GM18873 (cell line): Measurements from ENCODE around the gene NFE2L1.
A peak's percentile ranks its signal among the peaks of the same experiment; 100 is the strongest.

Source experiments
- ATAC-seq: cut with Tn5 transposase; IDR thresholded peaks from one replicate; pipeline ENCODE4 v1.9.1; 2021; ENCODE audit warnings: mild to moderate bottlenecking, moderate library complexity, moderate number of reproducible peaks; ENCODE audit not compliant: unreplicated experiment, low FRiP score

NFE2L1 gene

DNA sequence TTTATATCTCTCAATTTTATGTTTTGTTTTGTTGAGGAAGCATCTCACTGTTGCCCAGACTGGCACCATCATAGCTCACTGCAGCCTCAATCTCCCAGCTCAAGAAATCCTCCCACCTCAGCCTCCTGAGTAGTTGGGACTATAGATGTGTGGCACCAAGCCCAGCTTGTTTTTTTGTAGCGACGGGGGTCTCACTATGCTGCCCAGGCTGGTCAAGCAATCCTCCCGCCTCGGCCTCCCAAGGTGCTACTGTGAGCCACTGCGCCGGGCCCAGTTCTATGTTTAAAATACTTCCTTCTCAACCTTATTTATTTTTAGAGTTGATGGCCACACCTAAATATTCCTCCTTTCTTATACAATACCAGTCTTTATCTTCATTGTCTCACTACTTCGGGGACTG, 1.9 kb upstream of the NFE2L1 start:
- no peak for ATAC-seq

DNA sequence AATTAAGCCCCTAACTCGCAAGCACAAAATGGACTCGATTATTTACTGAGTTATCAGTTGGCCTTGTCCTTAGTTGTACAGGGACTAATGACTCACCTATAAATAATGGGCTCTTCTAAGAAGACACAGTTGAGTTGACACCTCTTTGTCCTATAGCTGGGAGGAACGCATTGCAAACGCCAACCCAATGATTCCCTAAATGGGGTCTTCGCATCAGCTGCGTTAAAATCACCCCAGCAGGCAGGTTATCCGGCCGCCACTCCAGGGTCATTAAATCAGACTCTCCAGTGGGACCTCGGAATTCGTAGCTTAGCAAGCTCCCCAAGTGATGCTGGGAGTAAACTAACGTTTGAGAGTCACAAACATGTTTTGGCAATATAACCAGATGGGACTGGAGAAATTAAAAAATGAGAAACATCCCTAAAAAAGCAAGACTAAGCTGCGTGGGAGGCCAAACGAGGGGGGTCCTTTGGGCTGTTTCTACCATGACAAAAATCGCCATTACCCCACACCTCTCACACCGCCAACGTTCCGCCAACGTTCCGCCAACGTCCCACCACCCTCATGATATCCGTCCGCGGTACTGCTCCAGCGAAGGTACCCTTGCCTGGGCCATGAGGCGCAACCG, 932 bp upstream of the NFE2L1 start:
- no peak for ATAC-seq

DNA sequence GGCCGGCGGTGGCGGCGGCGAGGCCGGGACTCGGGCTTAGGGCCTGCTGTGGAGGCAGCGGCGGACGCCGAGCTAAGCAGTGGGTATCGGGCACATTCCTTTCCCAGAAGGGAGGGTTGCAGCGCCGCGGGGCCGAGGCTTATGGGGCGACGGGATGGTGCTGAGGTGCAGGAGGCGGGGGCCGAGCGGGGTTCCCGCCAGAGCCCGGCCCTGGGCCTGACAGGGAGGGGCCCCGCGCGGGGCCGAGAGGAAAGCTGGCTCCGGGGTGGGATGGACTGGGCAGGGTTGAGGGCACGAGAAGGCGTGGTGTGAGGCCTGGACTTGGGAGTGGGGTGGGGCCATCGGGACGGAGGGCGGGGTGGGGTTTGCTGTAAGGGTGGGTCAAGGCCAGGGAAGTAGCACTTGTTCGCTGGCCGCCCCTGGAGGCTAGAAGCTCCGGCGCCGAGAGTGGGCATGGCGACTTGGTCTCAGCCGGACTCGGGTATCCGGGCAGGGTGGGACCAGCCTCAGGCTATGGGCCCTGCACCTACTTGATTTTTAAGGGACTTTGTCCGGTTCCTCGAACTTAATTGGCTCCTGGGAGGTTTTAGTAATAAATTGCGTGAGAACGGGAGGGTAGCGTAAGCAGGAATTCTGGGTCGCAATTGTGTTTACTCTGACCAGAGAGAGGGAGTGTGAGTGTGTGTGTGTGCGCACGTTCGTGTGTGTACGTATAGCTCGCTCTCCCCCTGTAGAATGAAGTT, 396 bp downstream of the NFE2L1 start:
- ATAC-seq: peak; percentile 28

DNA sequence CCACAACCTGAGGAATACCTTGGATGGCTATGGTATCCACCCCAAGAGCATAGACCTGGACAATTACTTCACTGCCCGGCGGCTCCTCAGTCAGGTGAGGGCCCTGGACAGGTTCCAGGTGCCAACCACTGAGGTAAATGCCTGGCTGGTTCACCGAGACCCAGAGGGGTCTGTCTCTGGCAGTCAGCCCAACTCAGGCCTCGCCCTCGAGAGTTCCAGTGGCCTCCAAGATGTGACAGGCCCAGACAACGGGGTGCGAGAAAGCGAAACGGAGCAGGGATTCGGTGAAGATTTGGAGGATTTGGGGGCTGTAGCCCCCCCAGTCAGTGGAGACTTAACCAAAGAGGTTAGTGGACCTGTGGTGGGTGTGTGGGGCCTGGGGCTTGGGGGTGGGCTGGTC, 3.1 kb downstream of the NFE2L1 start:
- ATAC-seq: no peak

DNA sequence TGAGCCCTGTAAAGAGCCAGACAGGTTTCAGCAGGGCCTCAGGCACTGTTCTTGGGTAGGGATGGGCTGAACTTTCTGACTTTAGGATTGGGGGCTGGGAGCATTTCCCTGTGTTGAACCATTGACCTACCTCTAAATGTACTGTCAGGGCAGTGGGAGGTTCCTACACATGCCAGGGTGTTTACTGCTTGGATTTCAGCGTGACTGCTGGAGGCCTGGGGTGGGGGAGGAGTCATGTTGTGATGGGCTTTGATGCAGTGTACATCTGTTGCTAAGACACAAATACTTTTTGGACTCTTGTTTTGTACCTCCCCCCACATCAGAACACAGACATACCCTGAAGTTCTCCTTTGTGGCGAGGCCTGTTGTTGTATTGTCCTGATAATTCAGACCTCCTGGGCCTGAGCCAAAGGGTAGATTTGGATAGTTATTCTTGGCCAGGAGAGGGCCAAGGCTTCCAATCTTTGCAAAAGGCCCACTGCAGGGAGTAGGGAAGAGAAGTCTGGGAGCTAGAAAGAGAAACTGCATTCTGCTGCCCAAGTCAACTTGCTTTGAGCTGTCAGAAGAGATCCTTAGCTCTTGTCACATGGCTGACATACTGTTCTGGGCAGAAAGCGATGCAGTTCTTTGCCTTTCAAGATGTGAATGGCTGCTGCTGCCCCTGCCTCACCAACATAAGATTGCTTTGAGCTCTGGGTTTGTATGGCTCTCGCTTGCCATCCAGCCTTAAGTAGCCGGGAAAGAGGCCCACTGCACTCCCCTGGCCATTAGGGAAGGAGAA, 3.7 kb downstream of the NFE2L1 start:
- ATAC-seq: no peak

DNA sequence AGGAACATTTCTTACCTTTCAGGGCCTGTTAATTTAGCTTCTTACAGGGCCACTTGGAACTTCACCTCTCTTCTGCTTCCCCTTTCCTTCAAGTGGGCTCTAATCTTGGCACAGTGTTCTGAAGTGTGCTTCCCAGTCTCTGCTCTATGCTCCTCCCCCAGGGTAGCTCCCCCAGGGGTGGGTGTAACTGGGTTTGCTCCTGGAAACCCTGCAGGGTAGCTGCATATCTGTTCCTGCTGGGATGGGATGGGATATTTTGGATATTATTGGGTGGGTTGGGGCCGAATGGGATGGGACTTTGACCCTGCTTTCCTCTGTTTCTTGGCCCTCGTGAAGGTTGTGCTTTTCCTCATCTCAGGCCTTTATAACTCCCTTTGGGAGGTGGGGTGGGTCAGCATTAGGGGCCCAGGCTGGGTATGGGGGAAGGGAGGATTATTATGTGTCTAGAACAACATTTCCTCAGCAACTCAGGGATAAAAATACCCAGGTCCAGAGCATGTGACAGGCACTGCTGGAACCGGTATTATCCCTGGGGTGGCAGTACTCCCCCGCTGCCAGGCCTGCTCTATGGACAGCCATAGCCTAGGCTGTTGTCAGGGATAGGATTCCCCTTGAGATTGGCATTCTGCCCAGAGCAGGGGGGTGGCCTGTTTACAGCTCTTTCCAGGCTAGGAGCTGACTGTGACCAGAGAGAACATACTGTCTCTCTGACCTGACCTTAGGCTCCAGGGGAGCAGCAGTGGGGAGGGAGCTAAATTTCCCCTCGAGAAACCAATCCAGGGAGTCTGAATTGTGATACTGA, 5.0 kb downstream of the NFE2L1 start:
- ATAC-seq: no peak

DNA sequence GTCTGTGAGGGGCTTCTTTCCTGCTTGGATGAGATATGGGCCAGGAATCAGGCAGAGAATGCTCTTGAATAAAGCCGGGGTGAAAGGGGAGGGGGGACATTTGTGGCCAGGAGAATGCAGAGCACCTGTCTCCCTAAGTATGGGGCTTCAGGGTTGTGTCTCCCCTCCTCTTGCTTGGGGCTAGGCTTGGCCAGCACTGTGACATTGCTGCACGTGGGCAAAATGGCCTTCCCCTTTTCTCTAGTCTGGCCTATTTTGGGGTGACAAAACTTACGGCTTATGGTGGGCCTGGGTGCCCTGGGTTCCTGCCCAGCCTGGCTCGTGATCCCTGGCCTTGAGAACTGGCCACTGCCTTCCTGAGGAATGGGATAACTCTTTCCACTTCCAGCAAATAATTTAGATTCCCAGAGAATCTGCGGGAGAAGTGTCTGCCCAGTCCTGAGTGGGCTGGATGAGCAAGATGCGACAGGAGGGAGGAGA, 5.6 kb downstream of the NFE2L1 start:
- ATAC-seq: no peak

DNA sequence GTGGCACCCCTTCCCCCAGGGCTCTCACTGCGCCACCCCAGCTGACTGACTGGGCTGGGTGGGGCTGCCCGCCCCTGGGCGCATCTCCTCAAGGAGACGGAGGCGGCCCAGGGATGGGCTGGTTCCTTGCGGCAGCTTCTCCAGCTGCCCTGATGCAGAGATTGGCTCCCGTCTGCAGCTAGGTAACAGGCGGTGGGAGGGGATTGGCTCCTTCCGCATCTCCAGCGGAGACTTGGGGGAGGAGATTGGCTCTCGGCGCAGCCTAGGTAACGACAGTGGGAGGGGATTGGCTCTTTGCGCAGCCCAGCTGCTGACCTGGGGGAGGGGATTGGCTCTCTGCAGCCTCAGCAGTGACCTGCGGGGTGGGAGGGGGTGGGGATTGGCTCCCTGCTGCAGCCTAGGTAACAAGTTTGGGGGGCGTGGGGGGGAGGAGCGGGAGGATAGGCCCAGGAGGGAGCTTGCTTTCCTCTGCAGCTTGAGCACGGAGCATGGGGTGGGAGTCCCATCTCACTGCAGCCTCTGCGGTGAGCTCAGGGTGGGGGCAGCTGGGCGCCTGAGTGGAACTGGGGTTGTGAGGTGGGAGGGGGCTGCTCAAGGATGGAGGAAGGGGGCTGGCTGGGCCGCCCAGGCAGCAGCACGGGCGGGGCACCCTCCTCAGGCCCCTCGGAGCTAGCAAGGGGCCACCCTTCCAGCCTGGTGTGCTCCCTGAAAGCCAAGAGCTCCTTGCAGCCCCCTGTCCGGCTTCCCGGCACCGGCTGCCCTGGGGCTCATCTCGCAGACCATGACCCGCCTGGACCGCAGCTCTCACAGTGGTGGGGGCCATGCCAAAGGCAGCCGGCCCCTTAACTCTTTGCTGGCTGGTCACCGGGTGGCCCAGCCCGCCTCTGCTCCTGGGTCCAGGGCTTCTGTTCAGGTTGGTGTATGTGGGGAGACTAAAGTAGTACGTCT, 6.4 kb downstream of the NFE2L1 start:
- no peak for ATAC-seq

DNA sequence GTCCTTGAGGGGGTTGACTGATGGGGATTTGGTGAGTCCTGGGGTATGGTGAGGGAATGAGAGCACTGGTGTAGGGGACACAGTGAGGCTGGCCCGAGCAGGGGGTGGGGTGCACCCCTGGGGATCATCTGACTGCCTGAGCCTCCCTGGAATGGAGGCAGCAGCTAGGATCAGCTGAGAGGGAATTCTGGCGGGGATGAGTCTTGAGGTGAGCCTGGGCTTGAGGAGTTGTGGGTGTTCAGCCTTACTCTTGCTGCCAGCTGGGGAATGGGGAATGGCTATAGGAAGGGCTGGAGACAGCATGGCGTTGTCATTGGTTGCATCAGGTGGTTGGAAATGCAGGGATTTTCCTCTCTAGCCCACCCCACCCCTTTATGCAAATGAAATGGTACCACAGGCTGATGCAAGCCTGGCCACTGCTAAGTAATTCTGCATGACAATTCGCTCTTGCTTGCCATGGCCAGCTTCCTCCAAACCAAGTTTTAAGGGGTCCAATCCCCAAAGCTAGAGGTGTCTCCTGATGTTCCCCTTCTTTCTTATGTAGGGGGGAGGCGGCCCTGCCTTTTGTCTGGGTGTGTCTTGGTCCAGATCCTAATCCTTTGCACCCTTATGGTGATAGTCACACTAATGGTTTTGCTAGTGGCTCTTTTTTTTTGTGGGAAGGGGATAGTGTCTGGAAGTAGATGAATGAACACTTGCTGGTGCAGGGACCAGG, 7.5 kb downstream of the NFE2L1 start:
- no peak for ATAC-seq

DNA sequence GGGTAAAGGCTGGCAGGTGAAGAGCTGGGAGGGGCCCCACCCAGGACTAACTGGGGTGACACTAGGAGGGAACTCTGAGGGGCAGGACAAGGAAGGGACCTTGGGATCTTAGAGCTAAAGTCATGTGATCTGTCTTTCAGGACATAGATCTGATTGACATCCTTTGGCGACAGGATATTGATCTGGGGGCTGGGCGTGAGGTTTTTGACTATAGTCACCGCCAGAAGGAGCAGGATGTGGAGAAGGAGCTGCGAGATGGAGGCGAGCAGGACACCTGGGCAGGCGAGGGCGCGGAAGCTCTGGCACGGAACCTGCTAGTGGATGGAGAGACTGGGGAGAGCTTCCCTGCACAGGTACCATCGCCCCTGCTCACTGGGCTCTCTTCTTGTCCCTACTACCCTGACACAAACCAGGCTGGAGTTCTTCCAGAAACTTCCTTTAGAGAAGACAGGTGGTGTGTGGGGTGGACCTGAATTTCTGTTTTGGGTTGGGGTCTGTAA, 8.1 kb downstream of the NFE2L1 start:
- ATAC-seq: no peak

DNA sequence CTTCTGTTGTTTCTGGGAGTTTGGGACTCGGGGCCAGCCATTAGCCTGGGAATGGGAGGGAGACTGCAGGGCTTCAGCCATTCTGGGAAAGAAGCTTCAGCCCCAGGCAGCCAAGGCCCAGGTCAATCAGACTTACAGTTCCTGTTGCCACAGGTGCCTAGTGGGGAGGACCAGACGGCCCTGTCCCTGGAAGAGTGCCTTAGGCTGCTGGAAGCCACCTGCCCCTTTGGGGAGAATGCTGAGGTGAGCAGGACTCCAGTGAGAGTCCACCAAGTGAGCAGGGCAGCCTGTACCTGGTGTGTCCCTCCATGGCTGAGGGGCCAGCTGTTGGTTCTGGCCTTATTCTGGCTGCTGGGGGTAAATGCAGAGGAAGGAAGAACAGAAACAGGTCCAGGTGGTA, 8.7 kb downstream of the NFE2L1 start:
- ATAC-seq: no peak

DNA sequence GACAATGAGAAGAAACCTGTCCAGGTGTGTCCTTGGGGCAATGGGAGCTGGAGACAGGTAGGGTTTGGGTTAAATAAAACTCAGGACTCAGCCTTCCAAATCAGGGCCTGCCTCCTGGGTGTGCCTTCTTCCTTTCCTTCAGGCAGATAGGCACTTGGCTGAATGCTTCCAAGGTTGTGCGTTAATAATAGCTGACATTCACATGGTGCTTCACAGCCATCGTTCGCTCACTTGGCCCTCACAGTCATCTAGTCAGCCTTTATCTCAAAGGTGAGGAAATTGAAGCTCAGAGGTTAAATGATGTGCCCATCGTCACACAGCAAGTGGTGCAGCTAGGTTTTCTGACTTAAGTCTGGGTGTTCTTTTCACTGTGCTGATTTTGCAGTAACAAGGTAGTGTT, 9.5 kb downstream of the NFE2L1 start:
- ATAC-seq: no peak

DNA sequence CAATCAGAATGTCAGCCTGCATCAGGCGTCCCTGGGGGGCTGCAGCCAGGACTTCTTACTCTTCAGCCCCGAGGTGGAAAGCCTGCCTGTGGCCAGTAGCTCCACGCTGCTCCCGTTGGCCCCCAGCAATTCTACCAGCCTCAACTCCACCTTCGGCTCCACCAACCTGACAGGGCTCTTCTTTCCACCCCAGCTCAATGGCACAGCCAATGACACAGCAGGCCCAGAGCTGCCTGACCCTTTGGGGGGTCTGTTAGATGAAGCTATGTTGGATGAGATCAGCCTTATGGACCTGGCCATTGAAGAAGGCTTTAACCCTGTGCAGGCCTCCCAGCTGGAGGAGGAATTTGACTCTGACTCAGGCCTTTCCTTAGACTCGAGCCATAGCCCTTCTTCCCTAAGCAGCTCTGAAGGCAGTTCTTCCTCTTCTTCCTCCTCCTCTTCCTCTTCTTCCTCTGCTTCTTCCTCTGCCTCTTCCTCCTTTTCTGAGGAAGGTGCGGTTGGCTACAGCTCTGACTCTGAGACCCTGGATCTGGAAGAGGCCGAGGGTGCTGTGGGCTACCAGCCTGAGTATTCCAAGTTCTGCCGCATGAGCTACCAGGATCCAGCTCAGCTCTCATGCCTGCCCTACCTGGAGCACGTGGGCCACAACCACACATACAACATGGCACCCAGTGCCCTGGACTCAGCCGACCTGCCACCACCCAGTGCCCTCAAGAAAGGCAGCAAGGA, 10.4 kb downstream of the NFE2L1 start:
- ATAC-seq: no peak

DNA sequence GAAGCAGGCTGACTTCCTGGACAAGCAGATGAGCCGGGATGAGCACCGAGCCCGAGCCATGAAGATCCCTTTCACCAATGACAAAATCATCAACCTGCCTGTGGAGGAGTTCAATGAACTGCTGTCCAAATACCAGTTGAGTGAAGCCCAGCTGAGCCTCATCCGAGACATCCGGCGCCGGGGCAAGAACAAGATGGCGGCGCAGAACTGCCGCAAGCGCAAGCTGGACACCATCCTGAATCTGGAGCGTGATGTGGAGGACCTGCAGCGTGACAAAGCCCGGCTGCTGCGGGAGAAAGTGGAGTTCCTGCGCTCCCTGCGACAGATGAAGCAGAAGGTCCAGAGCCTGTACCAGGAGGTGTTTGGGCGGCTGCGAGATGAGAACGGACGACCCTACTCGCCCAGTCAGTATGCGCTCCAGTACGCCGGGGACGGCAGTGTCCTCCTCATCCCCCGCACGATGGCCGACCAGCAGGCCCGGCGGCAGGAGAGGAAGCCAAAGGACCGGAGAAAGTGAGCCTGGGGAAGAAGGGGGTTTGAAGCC, 11.0 kb downstream of the NFE2L1 start:
- ATAC-seq: no peak

DNA sequence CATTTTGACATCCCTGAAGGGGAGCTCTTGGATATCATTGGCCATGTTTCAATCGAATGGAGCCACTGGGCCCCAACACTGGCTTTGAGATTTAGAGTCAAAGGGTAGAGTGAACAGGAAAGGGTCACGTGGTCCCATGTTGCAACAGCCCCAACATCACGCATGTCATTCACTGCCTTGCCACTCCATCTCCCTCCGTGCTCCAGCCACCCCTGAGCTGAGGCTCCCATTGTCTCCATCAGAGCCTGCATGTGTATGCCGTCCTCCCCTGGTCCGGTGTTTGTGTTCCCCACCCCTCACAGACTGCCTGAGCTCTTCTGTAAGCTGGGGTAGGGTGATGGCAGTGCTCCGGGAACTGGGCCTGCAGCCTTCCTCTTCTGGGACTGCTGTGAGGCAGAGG, 12.1 kb downstream of the NFE2L1 start:
- ATAC-seq: no peak

DNA sequence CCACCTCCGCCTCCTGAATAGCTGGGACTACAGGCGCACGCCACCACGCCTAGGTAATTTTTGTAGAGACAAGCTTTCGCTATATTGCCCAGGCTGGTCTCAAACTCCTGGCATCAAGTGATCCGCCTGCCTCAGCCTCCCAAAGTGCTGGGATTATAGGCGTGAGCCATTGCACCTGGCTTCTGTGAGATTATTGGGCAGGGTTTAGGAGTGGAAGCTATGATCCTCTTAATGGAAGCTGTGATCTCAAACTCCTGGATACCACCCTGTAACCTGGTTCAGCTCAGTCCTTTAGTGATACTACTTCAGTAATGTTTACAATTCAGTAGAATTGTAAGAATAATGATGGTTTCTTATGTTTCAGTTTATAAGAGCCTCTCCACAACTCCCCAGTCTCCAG, 14.1 kb downstream of the NFE2L1 start:
- no peak for ATAC-seq

DNA sequence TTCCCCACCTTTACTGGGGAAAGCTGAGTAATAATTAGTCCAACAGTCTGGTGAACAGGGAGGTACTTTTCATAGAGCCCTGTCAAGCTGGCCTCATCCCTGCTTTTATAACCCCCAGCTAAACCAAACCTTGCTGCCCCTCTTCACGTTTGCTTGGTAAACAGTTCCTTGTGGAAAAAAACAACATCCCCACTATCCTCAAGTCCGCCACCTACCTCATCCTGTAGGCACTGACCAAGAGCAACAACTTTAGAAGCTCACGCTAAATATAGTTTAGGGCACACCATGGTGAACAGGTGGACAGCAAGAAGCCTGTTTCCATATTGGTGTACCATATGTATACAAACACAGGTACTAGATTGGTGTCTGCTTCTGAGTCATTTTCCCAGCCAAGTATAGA, 16.5 kb downstream of the NFE2L1 start:
- ATAC-seq: no peak

DNA sequence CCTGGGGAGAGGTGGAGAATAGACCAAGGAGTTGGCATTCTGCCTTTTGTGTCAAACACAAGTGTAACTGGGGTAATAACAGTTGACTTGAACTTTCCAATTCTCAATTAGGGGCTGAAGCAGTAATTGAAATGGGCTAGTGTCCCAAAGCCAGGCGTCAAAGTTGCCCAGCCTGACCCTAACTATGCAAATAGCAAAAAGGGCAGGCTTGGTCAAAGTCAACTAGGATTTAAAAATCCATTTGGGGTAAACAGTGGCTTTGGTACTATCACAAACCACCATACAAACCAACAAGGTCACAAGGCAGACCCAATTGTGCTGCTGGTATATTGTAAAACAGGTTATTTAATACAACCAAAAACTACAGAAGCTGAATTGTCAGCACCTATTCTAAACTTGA, 18.0 kb downstream of the NFE2L1 start:
- no peak for ATAC-seq
